HepG2 (cell line): ENCODE results near the gene MIER2.

ENCODE experiments used
- CENPT ChIP-seq: sonication (generic); formaldehyde crosslinking; IDR thresholded peaks from 2 replicates; pipeline ENCODE4 v1.8.0; 2022; ENCODE audit warnings: low read depth, mild to moderate bottlenecking, moderate library complexity, missing genetic modification reagents
- CHD4 ChIP-seq: fragments of 200-600 bp; sonication (generic); IDR thresholded peaks from 2 replicates; pipeline ENCODE4 v1.7.0; 2017; ENCODE audit warnings: mild to moderate bottlenecking, low read length, borderline replicate concordance
- CTCF ChIP-seq: sonication (generic); formaldehyde crosslinking; IDR thresholded peaks from 2 replicates; pipeline ENCODE4 v1.5.0; 2020; ENCODE audit warnings: mild to moderate bottlenecking, missing genetic modification reagents, moderate library complexity
- KDM1A ChIP-seq: IDR thresholded peaks from 2 replicates; pipeline ENCODE4 v1.6.1; 2016; ENCODE audit warnings: missing compliant biosample characterization
- MAX ChIP-seq: IDR thresholded peaks from 2 replicates; pipeline ENCODE4 v1.6.1; 2012; ENCODE audit warnings: inconsistent platforms
- SAP130 ChIP-seq: IDR thresholded peaks from 2 replicates; pipeline ENCODE4 v1.6.1; 2016; ENCODE audit warnings: low read depth
- SP1 ChIP-seq, 2 experiments: fragments of 450-650 bp in 1 of 2; sonication (generic) in 1 of 2; formaldehyde crosslinking in 1 of 2; IDR thresholded peaks; 2 replicates each; pipeline versions ENCODE4 v1.4.0 to v1.6.1; 2016 to 2020; ENCODE audit warnings: missing genetic modification reagents in 1 of 2
- SRF ChIP-seq: IDR thresholded peaks from 2 replicates; pipeline ENCODE4 v1.6.1; 2011; ENCODE audit warnings: mild to moderate bottlenecking, low read depth, low read length, moderate library complexity
- ZNF563 ChIP-seq: sonication (generic); formaldehyde crosslinking; IDR thresholded peaks from 2 replicates; pipeline ENCODE4 v1.8.0; 2022; ENCODE audit warnings: mild to moderate bottlenecking, moderate library complexity, missing genetic modification reagents
- ZNF614 ChIP-seq: IDR thresholded peaks from 2 replicates; pipeline ENCODE4 v1.6.1; 2018; ENCODE audit warnings: missing biosample characterization, missing genetic modification reagents, inconsistent platforms, borderline replicate concordance
- ZNF619 ChIP-seq: sonication (generic); formaldehyde crosslinking; IDR thresholded peaks from 2 replicates; pipeline ENCODE4 v1.4.0; 2020; ENCODE audit warnings: mild to moderate bottlenecking, missing genetic modification reagents
- ZNF883 ChIP-seq: sonication (generic); formaldehyde crosslinking; IDR thresholded peaks from 2 replicates; pipeline ENCODE4 v1.5.1; 2020; ENCODE audit warnings: mild to moderate bottlenecking, missing genetic modification reagents; ENCODE audit errors: not compliant biosample characterization

- no peak for TF ChIP-seq ZNF619 (CRISPR knock-in tag)
- TF ChIP-seq SRF: no peak
- no peak for TF ChIP-seq ZNF563 (CRISPR knock-in tag)
- no peak for TF ChIP-seq KDM1A
- no peak for TF ChIP-seq CTCF (CRISPR knock-in tag)
- TF ChIP-seq CENPT: no peak
- no peak for TF ChIP-seq ZNF614 (CRISPR knock-in tag)
- TF ChIP-seq SAP130 (CRISPR knock-in tag): no peak
- TF ChIP-seq MAX: no peak
- no peak for TF ChIP-seq CHD4
- no peak for TF ChIP-seq SP1 (IDR thresholded peaks at IDR 0.05)
- no peak for TF ChIP-seq SP1 (CRISPR knock-in tag; IDR thresholded peaks at IDR 0.05)
- no peak for TF ChIP-seq ZNF883 (CRISPR knock-in tag)
Observed at GRCh38 chr19:308471-309205, 36.0 kb downstream of the MIER2 start.
